BLaER1 (cell line): ENCODE results near the gene DPF3.
"Not testable (repeated sequence)": the region's sequence is repeated elsewhere in the genome, so short reads cannot be mapped to it uniquely, and the experiment has no call there.

Experiments
- H3K27ac ChIP-seq: shearing (Covaris generic); formaldehyde crosslinking; 2 replicates; pipeline ENCODE4 v1.8.1; 2022
- H3K27me3 ChIP-seq: shearing (Covaris generic); formaldehyde crosslinking; 2 replicates; pipeline ENCODE4 v1.8.1; 2022
- H3K36me3 ChIP-seq: shearing (Covaris generic); formaldehyde crosslinking; 2 replicates; pipeline ENCODE4 v1.8.1; 2022
- H3K4me1 ChIP-seq: shearing (Covaris generic); formaldehyde crosslinking; 2 replicates; pipeline ENCODE4 v1.8.1; 2022
- H3K4me2 ChIP-seq: shearing (Covaris generic); formaldehyde crosslinking; 2 replicates; pipeline ENCODE4 v1.8.1; 2022
- H3K4me3 ChIP-seq: shearing (Covaris generic); formaldehyde crosslinking; 2 replicates; pipeline ENCODE4 v1.8.1; 2022
- H3K9ac ChIP-seq: shearing (Covaris generic); formaldehyde crosslinking; 2 replicates; pipeline ENCODE4 v1.8.1; 2022
- H3K9me3 ChIP-seq: shearing (Covaris generic); formaldehyde crosslinking; 2 replicates; pipeline ENCODE4 v1.8.1; 2022
- H4K20me1 ChIP-seq: shearing (Covaris generic); formaldehyde crosslinking; 2 replicates; pipeline ENCODE4 v1.8.1; 2022
- Cebpa-rat ChIP-seq: shearing (Covaris generic); IDR thresholded peaks from 2 replicates; pipeline ENCODE4 v1.8.1; 2022

The DPF3 gene

DNA sequence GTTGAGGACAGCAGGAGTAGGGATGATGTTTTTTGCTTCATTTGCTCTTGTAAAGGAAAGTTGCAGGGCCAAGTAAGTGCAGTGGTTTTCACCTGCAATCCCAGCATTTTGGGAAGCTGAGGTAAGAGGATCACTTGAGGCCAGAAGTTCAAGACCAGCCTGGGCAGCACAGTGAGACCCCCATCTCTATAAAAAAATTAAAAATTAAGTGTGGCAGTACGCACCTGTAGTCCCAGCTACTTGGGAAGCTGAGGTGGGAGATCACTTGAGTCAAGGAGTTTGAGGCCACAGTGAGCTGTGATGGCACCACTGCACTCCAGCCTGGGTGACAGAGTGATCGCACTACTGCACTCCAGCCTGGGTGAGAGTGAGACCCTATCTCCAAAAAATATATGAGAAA lies 10.8 kb downstream of the DPF3 start:
- 0 out of 2 replicates have a peak, but pooled peaks cover 3% of the 10 kb centered on the region for H3K4me1 ChIP-seq
- H3K9ac ChIP-seq = no peak overlapping the region
- no peak for TF ChIP-seq Cebpa-rat
- no peak overlapping the region for H3K4me2 ChIP-seq
- H3K27me3 ChIP-seq = no peaks in the 10 kb centered on the region; the same call in 1 of the 2 replicates
- H3K9me3 ChIP-seq = no peaks in the 10 kb centered on the region
- H3K27ac ChIP-seq = no peak overlapping the region
- H3K4me3 ChIP-seq = no peak overlapping the region
- H4K20me1 ChIP-seq = no peaks in the 10 kb centered on the region
- no peaks in the 10 kb centered on the region for H3K36me3 ChIP-seq

DNA sequence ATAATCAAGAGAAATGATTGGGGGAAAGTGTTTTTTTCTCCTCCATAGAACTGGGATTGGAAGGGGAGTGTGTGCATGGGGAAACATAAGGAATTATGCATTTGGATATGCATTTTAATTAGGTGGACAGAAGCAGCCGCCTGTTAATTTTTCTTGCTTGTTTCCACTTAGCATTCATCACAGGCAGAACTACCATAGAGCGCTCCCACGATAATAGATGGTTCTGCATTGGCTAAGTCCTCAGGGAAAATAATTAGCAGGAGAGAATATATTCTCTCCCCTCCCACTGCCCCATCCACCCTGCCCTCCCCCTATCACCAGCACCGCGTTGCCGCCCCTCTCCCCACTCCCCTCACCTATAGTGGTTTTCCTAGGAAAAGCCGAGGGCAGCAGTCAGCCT lies 11.4 kb downstream of the DPF3 start:
- Histone ChIP-seq H3K4me1 (no peaks in the 10 kb centered on the region), H3K27me3 (no peaks in the 10 kb centered on the region), H3K36me3 (no peaks in the 10 kb centered on the region), H3K9ac (no peak overlapping the region), H3K4me3 (no peak overlapping the region), H4K20me1 (no peaks in the 10 kb centered on the region), H3K4me2 (no peak overlapping the region), H3K9me3 (no peaks in the 10 kb centered on the region), H3K27ac (no peak overlapping the region)
- no peak for TF ChIP-seq Cebpa-rat

DNA sequence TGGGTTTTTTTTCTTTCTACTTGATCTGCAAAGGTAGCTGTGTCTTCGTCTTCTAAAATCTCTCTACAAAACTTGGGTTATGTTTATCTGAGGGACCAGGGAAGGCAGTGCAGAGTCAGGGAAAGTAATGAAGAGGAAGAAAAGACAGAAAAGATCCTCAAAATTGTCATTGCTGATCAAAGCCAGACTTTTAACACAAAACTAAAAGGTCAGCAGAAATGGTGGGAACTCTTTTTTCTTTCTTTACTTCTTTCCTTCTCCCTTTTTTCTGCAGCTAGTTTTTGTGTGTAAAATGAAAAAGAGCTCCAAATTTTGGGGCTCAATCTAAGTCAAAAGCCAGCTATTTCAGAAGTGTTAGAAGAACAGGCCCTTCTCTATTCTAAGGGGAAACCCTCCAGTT lies 11.9 kb downstream of the DPF3 start:
- Histone ChIP-seq H3K4me1 (no peaks in the 10 kb centered on the region), H3K4me3 (no peak overlapping the region), H4K20me1 (no peaks in the 10 kb centered on the region), H3K4me2 (no peak overlapping the region), H3K27ac (no peak overlapping the region), H3K9me3 (no peaks in the 10 kb centered on the region), H3K36me3 (no peaks in the 10 kb centered on the region), H3K9ac (no peak overlapping the region), H3K27me3 (no peaks in the 10 kb centered on the region)
- TF ChIP-seq Cebpa-rat = no peak

DNA sequence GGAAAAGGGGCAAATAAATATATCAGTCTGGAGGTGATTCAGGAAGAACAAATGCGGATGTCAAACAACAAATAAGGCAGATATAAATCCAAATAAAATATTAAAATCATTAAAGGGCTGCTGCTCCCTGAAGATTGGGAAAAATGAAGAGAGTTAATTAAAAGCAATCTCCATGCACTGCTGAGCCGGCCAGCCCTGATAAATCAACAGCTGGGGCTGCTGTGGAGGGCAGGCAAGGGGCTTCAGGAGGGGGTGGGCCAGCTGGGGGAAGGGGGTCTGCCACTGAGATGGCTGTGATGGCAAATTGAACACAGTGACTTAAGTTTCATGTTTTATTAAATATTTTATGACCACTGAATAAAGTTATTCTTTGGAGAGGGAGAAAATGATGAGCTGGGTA lies 12.4 kb downstream of the DPF3 start:
- H3K27ac ChIP-seq = no peak overlapping the region
- H3K9ac ChIP-seq = no peak overlapping the region
- H3K27me3 ChIP-seq = no peaks in the 10 kb centered on the region
- TF ChIP-seq Cebpa-rat = no peak
- no peaks in the 10 kb centered on the region for H4K20me1 ChIP-seq
- no peak overlapping the region for H3K4me2 ChIP-seq
- no peaks in the 10 kb centered on the region for H3K4me1 ChIP-seq
- H3K4me3 ChIP-seq = no peak overlapping the region
- no peaks in the 10 kb centered on the region for H3K9me3 ChIP-seq
- no peaks in the 10 kb centered on the region for H3K36me3 ChIP-seq

DNA sequence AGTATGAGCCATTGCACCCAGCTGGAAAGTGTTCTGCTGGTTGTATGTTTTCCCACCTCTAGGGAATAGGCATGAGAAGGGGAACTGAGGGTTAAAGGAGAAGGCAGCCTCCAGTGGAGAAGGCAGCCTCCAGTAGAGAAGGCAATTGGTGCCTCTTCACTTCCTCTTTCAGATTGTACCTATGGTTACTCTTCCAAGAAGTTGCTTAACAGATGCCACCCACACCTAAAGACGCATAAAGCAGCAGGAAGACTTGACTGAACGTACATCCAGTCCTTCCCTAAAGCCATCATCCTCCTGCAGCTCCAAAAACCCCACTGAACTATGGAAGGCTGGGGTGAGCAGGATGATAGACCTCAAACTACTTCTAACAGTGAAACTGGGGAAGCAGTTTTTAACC lies 13.1 kb downstream of the DPF3 start:
- no peaks in the 10 kb centered on the region for H4K20me1 ChIP-seq
- no peak overlapping the region for H3K4me2 ChIP-seq
- H3K36me3 ChIP-seq = no peaks in the 10 kb centered on the region
- H3K9ac ChIP-seq = no peak overlapping the region
- no peaks in the 10 kb centered on the region for H3K9me3 ChIP-seq
- no peaks in the 10 kb centered on the region for H3K27me3 ChIP-seq
- H3K27ac ChIP-seq = no peak overlapping the region
- H3K4me1 ChIP-seq = no peaks in the 10 kb centered on the region
- TF ChIP-seq Cebpa-rat = no peak
- H3K4me3 ChIP-seq = no peak overlapping the region

DNA sequence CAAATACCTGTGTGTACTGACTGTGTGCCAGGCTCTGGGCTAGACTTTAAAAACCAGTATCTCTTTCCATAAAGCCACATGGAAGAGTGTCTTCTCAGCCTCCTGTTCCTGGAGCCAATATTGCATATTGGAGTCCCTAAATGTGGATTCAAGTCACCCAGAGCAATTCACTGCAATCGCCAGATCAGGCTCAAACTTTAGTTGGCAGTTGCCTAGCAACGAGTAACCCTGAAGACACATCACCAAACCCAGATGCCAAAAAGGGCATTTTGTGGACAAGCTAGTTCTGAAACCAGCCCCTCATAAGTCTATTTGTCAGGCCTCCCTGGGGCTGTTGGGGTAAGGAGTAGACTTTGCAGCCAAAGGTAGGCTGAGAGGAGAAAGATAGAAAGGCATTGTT lies 13.7 kb downstream of the DPF3 start:
- no peaks in the 10 kb centered on the region for H4K20me1 ChIP-seq

DNA sequence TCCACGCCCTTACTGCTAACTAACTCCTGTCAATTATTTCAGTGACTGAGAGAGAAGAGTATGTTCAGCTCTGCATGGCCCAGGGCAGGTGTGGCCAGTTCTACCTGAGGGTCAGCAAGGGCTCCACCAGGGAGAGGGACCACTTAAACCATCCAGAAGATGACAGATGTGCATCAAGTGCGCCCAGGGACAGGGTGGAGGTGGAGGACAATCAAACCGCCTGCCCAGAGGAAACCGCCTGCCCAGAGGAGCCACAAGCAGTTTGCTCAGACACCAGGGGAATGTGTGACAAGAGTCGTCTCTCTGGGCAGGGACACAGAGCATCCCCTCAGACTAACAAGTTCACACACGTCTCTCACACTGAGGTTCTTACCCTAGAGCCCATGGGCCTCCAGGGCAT lies 14.5 kb downstream of the DPF3 start:
- Histone ChIP-seq H3K9me3 (no peaks in the 10 kb centered on the region), H4K20me1 (no peaks in the 10 kb centered on the region), H3K4me1 (no peaks in the 10 kb centered on the region)

More for the DNA sequence above, 13.7 kb downstream of the DPF3 start:
- Histone ChIP-seq H3K27me3 (no peaks in the 10 kb centered on the region), H3K4me3 (no peak overlapping the region), H3K36me3 (no peaks in the 10 kb centered on the region), H3K27ac (no peak overlapping the region), H3K4me2 (no peak overlapping the region), H3K9ac (no peak overlapping the region), H3K9me3 (no peaks in the 10 kb centered on the region), H3K4me1 (no peaks in the 10 kb centered on the region)
- no peak for TF ChIP-seq Cebpa-rat

DNA sequence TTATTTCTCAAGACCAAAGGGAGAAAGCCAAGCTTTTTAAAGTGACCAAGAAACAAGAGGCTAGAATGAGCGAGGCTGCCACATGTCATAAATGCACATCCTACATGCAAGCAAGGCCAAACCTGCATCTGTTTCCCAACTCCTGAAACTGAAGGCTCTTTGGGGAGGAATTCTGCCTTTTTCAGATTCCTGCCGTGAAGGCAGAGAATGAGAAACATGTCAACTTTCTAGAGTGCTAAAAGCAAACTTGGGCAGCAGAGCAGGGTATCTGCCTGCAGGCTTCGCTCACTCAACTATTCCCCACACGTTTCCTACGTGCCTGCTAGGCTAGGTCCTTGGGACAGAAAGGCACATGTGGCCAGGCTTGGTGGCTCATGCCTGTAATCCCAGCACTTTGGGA lies 15.2 kb downstream of the DPF3 start:
- Histone ChIP-seq H3K9me3 (no peaks in the 10 kb centered on the region; the same call in 1 of the 2 replicates), H3K9ac (no peak overlapping the region), H3K27ac (no peak overlapping the region), H3K4me3 (no peak overlapping the region), H3K4me1 (no peaks in the 10 kb centered on the region), H3K27me3 (no peaks in the 10 kb centered on the region), H3K36me3 (no peaks in the 10 kb centered on the region), H4K20me1 (no peaks in the 10 kb centered on the region), H3K4me2 (no peak overlapping the region)
- TF ChIP-seq Cebpa-rat = no peak

More for the DNA sequence above, 14.5 kb downstream of the DPF3 start:
- H3K9ac ChIP-seq = no peak overlapping the region
- no peaks in the 10 kb centered on the region for H3K27me3 ChIP-seq
- H3K4me2 ChIP-seq = no peak overlapping the region
- TF ChIP-seq Cebpa-rat = no peak
- H3K4me3 ChIP-seq = no peak overlapping the region
- H3K27ac ChIP-seq = no peak overlapping the region
- no peaks in the 10 kb centered on the region for H3K36me3 ChIP-seq

DNA sequence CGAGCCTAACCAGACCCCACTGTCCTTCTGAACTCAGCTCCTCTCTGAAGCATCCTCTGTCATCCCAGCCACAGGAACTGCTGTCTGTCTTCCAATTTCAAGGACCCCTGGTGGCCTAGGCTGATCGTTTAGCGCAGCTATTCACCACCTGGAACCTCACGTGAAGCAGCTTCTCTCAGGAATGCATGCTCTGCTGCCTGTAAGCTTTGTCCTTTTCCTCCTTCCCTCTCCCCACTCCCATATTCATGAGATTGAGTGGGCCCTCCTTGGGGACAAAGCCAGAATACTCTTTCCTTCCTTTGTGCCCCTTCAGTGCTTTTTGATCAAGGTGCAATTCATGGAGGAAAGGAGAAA lies 17.2 kb downstream of the DPF3 start:
- no peak for TF ChIP-seq Cebpa-rat
- Histone ChIP-seq H4K20me1 (no peaks in the 10 kb centered on the region), H3K4me2 (no peak overlapping the region), H3K4me1 (no peaks in the 10 kb centered on the region), H3K9me3 (peaks cover 7% of the 10 kb centered on the region), H3K27ac (no peak overlapping the region), H3K9ac (no peak overlapping the region), H3K36me3 (no peaks in the 10 kb centered on the region), H3K4me3 (no peak overlapping the region), H3K27me3 (no peaks in the 10 kb centered on the region)

DNA sequence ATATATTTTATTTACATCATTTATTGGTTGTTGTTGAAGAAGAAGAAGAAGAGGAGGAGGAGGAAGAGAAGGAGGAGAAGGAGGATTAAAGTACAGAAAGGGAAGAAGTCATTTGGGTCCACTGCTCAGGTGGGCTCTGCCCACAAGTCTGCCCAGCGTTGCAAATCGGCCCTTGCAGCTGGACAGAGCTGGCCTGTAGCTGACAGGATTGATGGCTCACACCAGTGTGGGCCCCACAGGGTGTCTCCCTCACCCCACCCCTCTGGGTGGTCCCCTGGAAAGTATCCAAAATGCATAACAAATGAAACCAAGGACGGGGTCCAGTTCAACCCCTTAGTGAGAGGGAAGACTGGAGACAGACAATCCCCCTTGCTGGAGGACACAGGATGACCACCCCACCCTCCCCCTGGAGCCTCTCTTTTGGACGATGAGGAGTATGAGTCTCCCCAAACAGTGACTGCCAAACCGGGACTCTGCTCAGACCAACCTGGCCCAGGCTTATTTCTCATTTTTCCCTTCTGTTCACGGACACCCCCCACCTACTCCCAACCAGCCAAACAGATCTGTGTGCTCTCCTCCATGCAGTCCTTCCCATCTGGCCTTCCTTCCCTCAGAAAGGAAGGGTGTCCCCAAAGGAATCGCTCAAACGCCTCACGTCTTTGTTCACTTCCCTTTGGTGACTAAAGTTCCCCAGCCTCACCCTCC lies 17.7 kb downstream of the DPF3 start:
- Histone ChIP-seq H3K4me2 (no peak overlapping the region), H3K9ac (no peak overlapping the region), H3K9me3 (peaks cover 12% of the 10 kb centered on the region), H3K4me1 (no peaks in the 10 kb centered on the region), H3K27ac (no peak overlapping the region), H3K4me3 (no peak overlapping the region), H3K27me3 (no peaks in the 10 kb centered on the region), H3K36me3 (no peaks in the 10 kb centered on the region), H4K20me1 (no peaks in the 10 kb centered on the region)
- TF ChIP-seq Cebpa-rat = no peak

DNA sequence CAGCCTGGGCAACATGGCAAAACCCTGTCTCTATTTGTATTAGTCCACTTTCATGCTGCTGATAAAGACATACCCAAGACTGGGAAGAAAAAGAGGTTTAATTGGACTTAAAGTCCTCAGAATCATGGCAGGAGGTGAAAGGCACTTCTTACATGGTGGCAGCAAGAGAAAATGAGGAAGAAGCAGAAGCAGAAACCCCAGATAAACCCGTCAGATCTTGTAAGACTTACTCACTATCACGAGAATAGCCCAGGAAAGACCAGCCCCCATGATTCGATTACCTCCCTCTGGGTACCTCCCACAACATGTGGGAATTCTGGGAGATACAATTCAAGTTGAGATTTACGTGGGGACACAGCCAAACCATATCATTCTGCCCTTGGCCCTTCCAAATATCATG lies 23.0 kb downstream of the DPF3 start:
- H3K36me3 ChIP-seq, H3K27me3 ChIP-seq, H4K20me1 ChIP-seq, H3K4me3 ChIP-seq, H3K27ac ChIP-seq, H3K4me2 ChIP-seq, H3K9ac ChIP-seq, H3K4me1 ChIP-seq: not testable (repeated sequence)
- H3K9me3 ChIP-seq = peaks cover 15% of the 10 kb centered on the region
